ENCODE data around the gene LONRF2. TPM values are rescaled to one million over a fixed set of nuclear protein-coding genes. Genes with fewer than 3 reads are reported as not detected.

The LONRF2 gene
- total RNA-seq, 1 donor from 2014 or later, result not detected

GRCh38 chr2:100285691-100286090 lies 36.6 kb downstream of the LONRF2 start:
- Mint-ChIP-seq H3K4me1 (ENCODE audit: unreplicated experiment) (peaks cover 6% of the 10 kb centered on the region), H3K4me3 (ENCODE audit: unreplicated experiment) (no peak overlapping the region), H3K9me3 (ENCODE audit: unreplicated experiment) (no peaks in the 10 kb centered on the region), H3K27ac (ENCODE audit: unreplicated experiment) (no peak overlapping the region), H3K36me3 (ENCODE audit: low read depth, unreplicated experiment) (no peaks in the 10 kb centered on the region), H3K27me3 (ENCODE audit: unreplicated experiment) (peaks cover 2% of the 10 kb centered on the region)
- no peak for TF ChIP-seq CTCF (IDR thresholded peaks at IDR 0.05; ENCODE audit: unreplicated experiment)
- DNase-seq (ENCODE audit: low spot score), result no peak

GRCh38 chr2:100285011-100285410 lies 37.3 kb downstream of the LONRF2 start:
- Mint-ChIP-seq H3K27ac (ENCODE audit: unreplicated experiment) (no peak overlapping the region), H3K4me1 (ENCODE audit: unreplicated experiment) (peaks cover 6% of the 10 kb centered on the region)

GRCh38 chr2:100283724-100284501 lies 38.4 kb downstream of the LONRF2 start:
- Mint-ChIP-seq H3K9me3 (ENCODE audit: unreplicated experiment) (no peaks in the 10 kb centered on the region), H3K27me3 (ENCODE audit: unreplicated experiment) (peaks cover 2% of the 10 kb centered on the region), H3K27ac (ENCODE audit: unreplicated experiment) (no peak overlapping the region), H3K4me3 (ENCODE audit: unreplicated experiment) (no peak overlapping the region), H3K4me1 (ENCODE audit: unreplicated experiment) (peaks cover 6% of the 10 kb centered on the region), H3K36me3 (ENCODE audit: low read depth, unreplicated experiment) (no peaks in the 10 kb centered on the region)
- DNase-seq (ENCODE audit: low spot score), result no peak
- no peak for TF ChIP-seq CTCF (IDR thresholded peaks at IDR 0.05; ENCODE audit: unreplicated experiment)

More at GRCh38 chr2:100285011-100285410, 37.3 kb downstream of the LONRF2 start:
- no peaks in the 10 kb centered on the region for H3K36me3 Mint-ChIP-seq (ENCODE audit: low read depth, unreplicated experiment)
- no peaks in the 10 kb centered on the region for H3K9me3 Mint-ChIP-seq (ENCODE audit: unreplicated experiment)
- DNase-seq (ENCODE audit: low spot score), result no peak
- H3K4me3 Mint-ChIP-seq (ENCODE audit: unreplicated experiment), result no peak overlapping the region
- H3K27me3 Mint-ChIP-seq (ENCODE audit: unreplicated experiment), result peaks cover 2% of the 10 kb centered on the region
- TF ChIP-seq CTCF (IDR thresholded peaks at IDR 0.05; ENCODE audit: unreplicated experiment), result no peak

- peaks cover 2% of the 10 kb centered on the region for H3K27me3 Mint-ChIP-seq (ENCODE audit: unreplicated experiment)
- no peak for DNase-seq (ENCODE audit: low spot score)
- H3K4me1 Mint-ChIP-seq (ENCODE audit: unreplicated experiment), result peaks cover 6% of the 10 kb centered on the region
- H3K4me3 Mint-ChIP-seq (ENCODE audit: unreplicated experiment), result no peak overlapping the region
- H3K27ac Mint-ChIP-seq (ENCODE audit: unreplicated experiment), result no peak overlapping the region
- no peaks in the 10 kb centered on the region for H3K9me3 Mint-ChIP-seq (ENCODE audit: unreplicated experiment)
- no peak for TF ChIP-seq CTCF (IDR thresholded peaks at IDR 0.05; ENCODE audit: unreplicated experiment)
- H3K36me3 Mint-ChIP-seq (ENCODE audit: low read depth, unreplicated experiment), result no peaks in the 10 kb centered on the region
Measured at GRCh38 chr2:100281521-100282438, 40.5 kb downstream of the LONRF2 start.
